22Rv1 (cell line): ENCODE results near the gene SET.
"Not testable (repeated sequence)": the region's sequence is repeated elsewhere in the genome, so short reads cannot be mapped to it uniquely, and the experiment has no call there.

ENCODE experiments used
- H3K27ac ChIP-seq: fragments of 450-650 bp; 2 replicates; pipeline ENCODE4 v1.5.1; 2017
- CTCF ChIP-seq: fragments of 450-650 bp; IDR thresholded peaks from 2 replicates; pipeline ENCODE4 v1.5.1; 2017; ENCODE audit warnings: mild to moderate bottlenecking
- ZFX ChIP-seq: fragments of 450-650 bp; IDR thresholded peaks from 2 replicates; pipeline ENCODE4 v1.6.1; 2017; ENCODE audit warnings: antibody characterized with exemption, borderline replicate concordance

SET gene

GRCh38 chr9:128688501-128689292 lies at the start of gene SET:
SET (plus strand) TSS chr9:128689222; CDS start chr9:128689583, 361 bp downstream.
- TF ChIP-seq ZFX (no peak), CTCF (no peak)
- peak within 1 kb of the TSS; percentile 93 for H3K27ac ChIP-seq

GRCh38 chr9:128640603-128641002 lies 48.4 kb upstream of the SET start:
- H3K27ac ChIP-seq, result no peak overlapping the region
- TF ChIP-seq CTCF, result no peak
- no peak for TF ChIP-seq ZFX

GRCh38 chr9:128642675-128643245 lies 46.3 kb upstream of the SET start:
- no peak for TF ChIP-seq ZFX
- no peak for TF ChIP-seq CTCF
- peak overlapping the region; percentile 31; the same call in 1 of the 2 replicates for H3K27ac ChIP-seq

DNA sequence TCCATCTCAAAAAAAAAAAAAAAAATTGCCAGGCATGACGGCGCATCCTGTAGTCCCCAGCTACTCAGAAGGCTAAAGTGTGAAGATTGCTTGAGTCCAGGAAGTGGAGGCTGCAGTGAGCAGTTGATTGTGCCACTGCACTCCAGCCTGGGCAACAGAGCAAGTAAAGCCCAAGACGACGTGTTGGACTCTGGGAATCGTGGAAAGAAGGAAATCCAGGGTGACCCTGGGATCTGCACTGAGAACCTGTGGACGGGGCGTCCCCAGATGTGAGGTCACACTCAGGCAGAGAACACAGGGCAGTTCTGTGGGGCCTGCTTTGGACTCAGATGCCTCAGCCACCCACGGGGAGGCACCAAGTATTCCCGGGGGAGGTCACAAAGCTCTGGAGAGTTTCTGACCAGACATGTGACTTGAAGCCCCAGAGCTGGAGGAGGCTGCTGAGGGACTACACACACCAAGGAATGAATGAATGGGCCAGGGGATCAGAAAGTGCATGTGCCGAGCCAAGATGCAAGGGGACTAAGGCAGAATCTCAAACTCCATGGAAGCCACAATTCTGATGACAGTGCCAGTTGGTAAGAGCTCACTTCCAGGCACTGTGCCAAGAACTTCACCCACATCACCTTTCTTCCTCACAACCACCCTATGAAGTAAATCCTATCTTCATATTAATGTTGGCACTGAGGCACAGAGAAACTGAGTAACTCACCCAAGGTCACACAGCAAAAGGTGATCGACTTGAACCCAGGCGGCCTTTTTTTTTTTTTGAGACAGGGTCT lies 45.3 kb upstream of the SET start:
- TF ChIP-seq CTCF (no peak), ZFX (no peak)
- peak overlapping the region; percentile 31; the same call in 1 of the 2 replicates for H3K27ac ChIP-seq

- peak; percentile 35 for TF ChIP-seq CTCF
Observed at GRCh38 chr9:128648206-128648605, 40.8 kb upstream of the SET start.

GRCh38 chr9:128651798-128652197 lies 37.2 kb upstream of the SET start:
- TF ChIP-seq ZFX, result no peak
- no peak for TF ChIP-seq CTCF
- no peak overlapping the region for H3K27ac ChIP-seq

More at GRCh38 chr9:128648206-128648605, 40.8 kb upstream of the SET start:
- H3K27ac ChIP-seq, result not testable (repeated sequence)
